GM19467 (cell line): ENCODE results near the gene PATL2.
"Not testable (repeated sequence)": the region's sequence is repeated elsewhere in the genome, so short reads cannot be mapped to it uniquely, and the experiment has no call there.

ENCODE experiments used
- ATAC-seq: cut with Tn5 transposase; IDR thresholded peaks from one replicate; pipeline ENCODE4 v1.9.1; 2021; ENCODE audit warnings: mild to moderate bottlenecking, moderate library complexity; ENCODE audit not compliant: unreplicated experiment

The PATL2 gene

DNA sequence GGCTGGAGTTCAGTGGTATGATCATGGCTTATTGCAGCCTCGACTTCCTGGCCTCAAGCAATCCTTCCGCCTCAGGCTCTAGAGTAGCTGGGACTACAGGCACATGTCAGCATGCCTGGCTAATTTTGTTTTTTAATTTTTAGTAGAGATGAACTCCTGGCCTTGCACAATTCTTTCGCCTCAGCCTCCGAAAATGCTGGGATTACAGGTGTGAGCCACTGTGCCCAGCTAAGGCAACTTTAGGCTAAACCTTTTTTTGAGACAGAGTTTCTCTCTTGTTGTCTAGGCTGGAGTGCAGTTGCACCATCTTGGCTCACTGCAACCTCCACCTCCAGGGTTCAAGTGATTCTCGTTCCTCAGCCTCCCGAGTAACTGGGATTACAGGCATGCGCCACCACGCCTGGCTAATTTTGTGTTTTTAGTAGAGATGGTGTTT is 8.9 kb upstream of the PATL2 start:
- ATAC-seq = not testable (repeated sequence)

DNA sequence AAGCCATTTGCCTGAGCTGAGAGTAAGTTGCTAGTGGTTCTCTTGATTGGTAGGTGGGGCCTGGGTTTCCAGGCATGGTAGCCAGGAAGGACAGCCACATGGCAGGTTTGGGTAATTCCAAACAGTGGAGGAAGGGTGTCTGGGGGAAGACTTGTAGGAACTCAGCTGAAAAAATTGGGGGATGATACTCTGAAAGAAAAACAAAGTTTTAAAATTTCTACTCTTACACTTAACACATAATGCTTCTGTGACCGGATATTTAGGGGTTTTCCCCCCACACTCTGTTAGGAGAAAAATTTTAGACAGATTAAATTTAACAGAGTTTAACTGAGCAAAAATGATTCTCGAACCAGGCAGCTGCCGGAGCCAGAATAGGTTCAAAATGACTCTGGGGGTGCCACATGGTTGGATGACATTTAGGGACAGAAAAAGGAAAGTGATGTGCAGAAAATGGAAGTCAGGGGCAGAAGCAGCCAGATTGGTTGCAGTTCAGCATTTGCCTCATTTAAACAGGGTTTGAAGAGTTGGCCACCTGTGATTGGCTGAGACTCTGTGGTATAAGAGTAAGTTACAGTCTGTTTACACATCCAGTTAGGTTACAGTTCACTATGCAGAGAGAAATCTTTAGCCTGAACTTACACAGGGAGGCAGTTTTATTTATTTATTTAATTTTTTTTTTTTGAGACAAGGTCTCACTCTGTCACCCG is 8.3 kb upstream of the PATL2 start:
- peak; percentile 36 for ATAC-seq

DNA sequence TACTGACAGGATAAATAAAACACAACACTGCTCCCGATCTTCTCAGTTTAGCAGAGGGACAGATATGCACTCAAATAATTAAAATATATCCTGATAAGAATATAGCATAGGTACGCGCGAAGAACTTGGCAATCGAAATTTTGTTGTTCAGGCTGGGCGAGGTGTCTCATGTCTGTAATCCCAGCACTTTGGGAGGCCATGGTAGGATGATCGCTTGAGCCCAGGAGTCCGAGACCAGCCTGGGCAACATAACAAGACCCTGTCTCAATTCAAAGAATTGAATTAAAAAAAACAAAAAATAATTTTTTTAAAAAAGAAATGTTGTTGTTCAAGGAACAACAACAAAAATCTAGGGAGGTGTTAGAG is 7.8 kb upstream of the PATL2 start:
- ATAC-seq = no peak

DNA sequence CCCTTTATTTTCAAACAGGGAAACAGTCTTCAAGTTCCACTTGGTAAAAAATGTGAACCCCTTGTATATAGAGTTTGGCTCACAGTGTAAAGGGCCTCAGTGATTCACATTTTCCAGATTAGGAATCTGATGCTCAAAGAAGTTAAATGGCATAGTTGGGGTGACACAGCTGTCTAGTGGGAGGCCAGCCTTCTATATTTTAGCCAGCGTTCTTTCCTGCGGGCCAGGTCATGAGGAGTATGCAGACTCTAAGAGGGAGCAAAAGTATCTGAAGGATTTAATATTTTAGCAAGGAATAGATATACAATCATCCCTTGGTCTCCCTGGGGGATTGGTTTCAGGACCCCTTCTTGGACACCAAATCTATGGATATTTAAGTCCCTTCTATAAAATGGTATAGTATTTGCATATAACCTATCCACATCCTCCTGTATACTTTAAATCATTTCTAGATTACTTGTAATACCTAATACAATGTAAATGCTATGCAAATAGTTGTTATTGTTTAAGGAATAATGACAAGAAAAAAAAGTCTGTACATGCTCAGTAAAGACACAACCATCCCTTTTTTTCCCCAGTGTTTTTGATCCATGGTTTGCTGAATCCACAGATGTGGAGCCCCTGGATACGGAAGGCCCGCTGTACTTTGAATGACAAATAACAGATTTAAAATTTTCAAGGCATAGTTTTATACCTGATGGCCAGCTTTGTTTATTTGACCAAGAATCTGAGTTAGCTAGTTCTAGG is 7.2 kb upstream of the PATL2 start:
- ATAC-seq = no peak

GRCh38 chr15:44716983-44717602 is 6.0 kb upstream of the PATL2 start:
- ATAC-seq = no peak

GRCh38 chr15:44715797-44716334 is 4.7 kb upstream of the PATL2 start:
- no peak for ATAC-seq

DNA sequence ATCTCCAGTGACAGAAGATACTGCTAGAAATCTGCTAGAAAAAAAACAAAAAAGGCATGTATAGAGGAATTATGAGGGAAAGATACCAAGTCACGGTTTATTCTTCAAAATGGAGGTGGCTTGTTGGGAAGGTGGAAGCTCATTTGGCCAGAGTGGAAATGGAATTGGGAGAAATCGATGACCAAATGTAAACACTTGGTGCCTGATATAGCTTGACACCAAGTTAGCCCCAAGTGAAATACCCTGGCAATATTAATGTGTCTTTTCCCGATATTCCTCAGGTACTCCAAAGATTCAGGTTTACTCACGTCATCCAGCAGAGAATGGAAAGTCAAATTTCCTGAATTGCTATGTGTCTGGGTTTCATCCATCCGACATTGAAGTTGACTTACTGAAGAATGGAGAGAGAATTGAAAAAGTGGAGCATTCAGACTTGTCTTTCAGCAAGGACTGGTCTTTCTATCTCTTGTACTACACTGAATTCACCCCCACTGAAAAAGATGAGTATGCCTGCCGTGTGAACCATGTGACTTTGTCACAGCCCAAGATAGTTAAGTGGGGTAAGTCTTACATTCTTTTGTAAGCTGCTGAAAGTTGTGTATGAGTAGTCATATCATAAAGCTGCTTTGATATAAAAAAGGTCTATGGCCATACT is 4.1 kb upstream of the PATL2 start:
- ATAC-seq = no peak

DNA sequence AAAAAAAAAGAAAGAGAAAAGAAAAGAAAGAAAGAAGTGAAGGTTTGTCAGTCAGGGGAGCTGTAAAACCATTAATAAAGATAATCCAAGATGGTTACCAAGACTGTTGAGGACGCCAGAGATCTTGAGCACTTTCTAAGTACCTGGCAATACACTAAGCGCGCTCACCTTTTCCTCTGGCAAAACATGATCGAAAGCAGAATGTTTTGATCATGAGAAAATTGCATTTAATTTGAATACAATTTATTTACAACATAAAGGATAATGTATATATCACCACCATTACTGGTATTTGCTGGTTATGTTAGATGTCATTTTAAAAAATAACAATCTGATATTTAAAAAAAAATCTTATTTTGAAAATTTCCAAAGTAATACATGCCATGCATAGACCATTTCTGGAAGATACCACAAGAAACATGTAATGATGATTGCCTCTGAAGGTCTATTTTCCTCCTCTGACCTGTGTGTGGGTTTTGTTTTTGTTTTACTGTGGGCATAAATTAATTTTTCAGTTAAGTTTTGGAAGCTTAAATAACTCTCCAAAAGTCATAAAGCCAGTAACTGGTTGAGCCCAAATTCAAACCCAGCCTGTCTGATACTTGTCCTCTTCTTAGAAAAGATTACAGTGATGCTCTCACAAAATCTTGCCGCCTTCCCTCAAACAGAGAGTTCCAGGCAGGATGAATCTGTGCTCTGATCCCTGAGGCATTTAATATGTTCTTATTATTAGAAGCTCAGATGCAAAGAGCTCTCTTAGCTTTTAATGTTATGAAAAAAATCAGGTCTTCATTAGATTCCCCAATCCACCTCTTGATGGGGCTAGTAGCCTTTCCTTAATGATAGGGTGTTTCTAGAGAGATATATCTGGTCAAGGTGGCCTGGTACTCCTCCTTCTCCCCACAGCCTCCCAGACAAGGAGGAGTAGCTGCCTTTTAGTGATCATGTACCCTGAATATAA is 2.2 kb upstream of the PATL2 start:
- ATAC-seq = no peak

GRCh38 chr15:44712346-44713005 is 1.4 kb upstream of the PATL2 start:
- ATAC-seq = no peak

DNA sequence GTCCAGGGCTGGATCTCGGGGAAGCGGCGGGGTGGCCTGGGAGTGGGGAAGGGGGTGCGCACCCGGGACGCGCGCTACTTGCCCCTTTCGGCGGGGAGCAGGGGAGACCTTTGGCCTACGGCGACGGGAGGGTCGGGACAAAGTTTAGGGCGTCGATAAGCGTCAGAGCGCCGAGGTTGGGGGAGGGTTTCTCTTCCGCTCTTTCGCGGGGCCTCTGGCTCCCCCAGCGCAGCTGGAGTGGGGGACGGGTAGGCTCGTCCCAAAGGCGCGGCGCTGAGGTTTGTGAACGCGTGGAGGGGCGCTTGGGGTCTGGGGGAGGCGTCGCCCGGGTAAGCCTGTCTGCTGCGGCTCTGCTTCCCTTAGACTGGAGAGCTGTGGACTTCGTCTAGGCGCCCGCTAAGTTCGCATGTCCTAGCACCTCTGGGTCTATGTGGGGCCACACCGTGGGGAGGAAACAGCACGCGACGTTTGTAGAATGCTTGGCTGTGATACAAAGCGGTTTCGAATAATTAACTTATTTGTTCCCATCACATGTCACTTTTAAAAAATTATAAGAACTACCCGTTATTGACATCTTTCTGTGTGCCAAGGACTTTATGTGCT is 721 bp upstream of the PATL2 start:
- ATAC-seq = peak; percentile 22

GRCh38 chr15:44710236-44711095 is 657 bp downstream of the PATL2 start:
- ATAC-seq = no peak

DNA sequence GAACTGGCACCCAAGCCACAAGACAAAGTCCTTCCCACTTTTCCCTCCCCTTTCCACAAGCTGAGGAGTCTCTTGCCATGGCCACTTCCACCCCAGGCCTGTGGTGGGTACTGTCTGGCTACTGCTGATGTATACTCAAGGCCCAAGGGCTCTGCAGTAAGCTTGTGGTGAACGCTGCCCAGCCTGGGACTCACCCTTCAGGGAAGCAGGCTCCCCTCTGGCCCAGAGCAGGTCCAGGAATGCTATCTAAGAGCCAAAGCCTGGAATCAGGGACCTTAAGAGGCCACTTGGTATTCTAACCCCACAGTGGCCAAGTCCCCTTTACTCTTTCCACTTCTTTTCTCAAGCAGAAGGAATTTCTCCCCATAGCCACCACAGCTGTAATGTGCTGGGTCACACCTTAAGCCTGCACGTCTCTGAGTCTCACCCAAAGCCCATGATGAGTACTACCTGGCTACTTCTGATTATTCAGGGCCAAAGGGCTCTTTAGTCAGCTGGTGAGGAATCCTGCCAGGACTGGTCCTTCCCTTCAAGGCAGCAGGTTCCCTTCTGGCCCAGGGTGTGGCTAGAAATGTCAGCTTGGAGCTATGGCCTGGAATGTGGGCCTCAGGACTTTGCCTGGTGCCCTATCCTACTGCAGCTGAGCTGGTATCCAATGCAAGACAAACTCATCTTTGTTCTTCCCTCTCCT is 4.0 kb downstream of the PATL2 start:
- ATAC-seq = no peak

DNA sequence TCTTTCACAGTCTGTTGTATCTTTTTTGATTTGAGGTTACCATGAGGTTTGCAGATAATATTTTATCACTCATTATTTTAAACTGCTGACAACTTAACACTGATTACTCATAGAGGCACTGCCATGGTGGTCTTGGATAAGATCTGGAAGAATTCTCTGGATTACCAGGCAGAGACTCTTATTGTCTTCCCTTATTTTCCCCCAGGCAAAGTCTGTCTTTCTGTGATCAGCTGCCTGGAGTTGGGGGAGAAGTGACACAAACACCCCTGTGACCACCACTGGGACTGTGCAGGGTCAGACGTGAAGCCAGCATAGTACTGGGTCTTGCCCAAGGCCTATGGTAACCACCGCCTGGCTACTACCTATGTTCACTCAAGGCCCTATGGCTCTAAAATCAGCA is 4.7 kb downstream of the PATL2 start:
- no peak for ATAC-seq

GRCh38 chr15:44705986-44706385 is 5.1 kb downstream of the PATL2 start:
- no peak for ATAC-seq

- ATAC-seq = not testable (repeated sequence)
These were observed 10.4 kb downstream of the PATL2 start for GRCh38 chr15:44700676-44701075.

DNA sequence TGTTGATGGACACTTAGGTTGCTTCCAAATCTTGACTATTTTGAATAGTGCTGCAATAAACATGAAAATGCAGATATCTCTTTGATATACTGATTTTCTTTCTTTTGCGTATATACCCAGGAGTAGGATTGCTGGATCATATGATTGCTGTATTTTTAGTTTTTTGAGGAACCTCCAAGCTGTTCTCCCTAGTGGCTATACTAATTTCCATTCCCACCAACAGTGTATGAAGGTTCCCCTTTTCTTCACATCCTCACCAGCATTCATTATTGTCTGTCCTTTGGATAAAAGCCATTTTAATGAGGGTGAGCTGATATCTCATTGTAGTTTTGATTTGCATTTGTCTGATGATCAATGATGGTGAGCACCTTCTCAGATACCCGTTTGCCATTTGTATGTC is 12.5 kb downstream of the PATL2 start:
- no peak for ATAC-seq

DNA sequence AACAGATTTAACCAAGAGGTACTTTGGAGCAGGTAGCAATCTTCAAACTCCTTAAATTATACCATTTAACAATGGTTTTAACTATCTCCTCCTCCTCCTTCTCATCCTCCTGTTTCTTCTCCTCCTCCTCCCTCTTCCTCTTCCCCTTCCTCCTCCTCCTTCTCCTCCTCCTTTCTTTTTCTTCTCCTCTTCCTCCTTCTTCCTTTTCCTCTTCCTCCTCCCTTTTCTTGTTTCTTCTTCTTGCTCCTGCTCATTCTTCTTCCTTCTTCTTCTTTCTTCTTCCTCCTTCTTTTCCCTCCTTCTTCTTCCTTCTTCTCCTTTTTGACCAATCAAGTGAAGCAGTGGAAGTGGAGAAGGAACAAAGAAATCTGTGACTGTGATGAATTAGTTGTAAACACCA is 14.1 kb downstream of the PATL2 start:
- ATAC-seq = no peak

GRCh38 chr15:44695294-44695693 is 15.8 kb downstream of the PATL2 start:
- ATAC-seq = no peak
